Ovary (tissue), 1 donor: Measurements from ENCODE around the gene DLG1.

Source experiments
- EP300 ChIP-seq: sonication (generic); formaldehyde crosslinking; IDR thresholded peaks from one replicate; pipeline ENCODE4 v1.6.1; 2017; ENCODE audit warnings: antibody characterized with exemption
- POLR2A ChIP-seq: fragments of 450-650 bp; IDR thresholded peaks from one replicate; pipeline ENCODE4 v1.6.1; 2017; ENCODE audit warnings: antibody characterized with exemption, mild to moderate bottlenecking, moderate library complexity

GRCh38 chr3:197068077-197068476 lies 230.3 kb downstream of the DLG1 start:
- TF ChIP-seq POLR2A, result no peak
- TF ChIP-seq EP300, result no peak
